Stomach (tissue), 4 donors: ENCODE measurements around the gene LRP1B.

Experiments used
- POLR2A ChIP-seq, 4 donors: fragments of 450-650 bp; IDR thresholded peaks; one replicate each; pipeline ENCODE4 v1.6.1; 2016; ENCODE audit warnings: antibody characterized with exemption in 4 of 4, control low read depth in 2 of 4, mild to moderate bottlenecking in 1 of 4, moderate library complexity in 1 of 4
- TF ChIP-seq, protein P1 (sequence below), 7 experiments: fragments of 450-650 bp in 4 of 7; fragments of 200-600 bp in 3 of 7; sonication (generic) in 3 of 7; IDR thresholded peaks; one replicate each; pipeline ENCODE4 v1.5.1; 2016 to 2019; ENCODE audit warnings: antibody characterized with exemption in 7 of 7, control low read depth in 2 of 7, mild to moderate bottlenecking in 1 of 7

DNA sequence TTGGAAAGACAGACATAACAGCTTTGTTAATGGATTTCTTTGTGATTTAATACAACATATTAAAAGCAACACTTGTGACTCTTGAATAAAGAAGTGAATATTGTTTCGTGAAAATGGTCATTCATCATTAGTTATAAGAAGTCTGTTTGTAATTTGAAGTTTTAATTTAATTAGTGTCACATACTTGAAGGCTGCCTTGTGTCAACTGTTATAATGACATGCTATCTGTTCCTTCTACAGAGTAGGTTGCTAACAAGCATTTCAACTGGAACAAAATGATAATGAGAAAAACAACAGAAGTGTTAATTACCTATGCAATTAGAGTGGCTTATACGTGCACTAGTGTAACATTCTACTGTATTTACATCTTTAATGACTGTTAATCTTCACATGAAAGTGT lies 624.7 kb downstream of the LRP1B start:
- TF ChIP-seq, protein P1, sequence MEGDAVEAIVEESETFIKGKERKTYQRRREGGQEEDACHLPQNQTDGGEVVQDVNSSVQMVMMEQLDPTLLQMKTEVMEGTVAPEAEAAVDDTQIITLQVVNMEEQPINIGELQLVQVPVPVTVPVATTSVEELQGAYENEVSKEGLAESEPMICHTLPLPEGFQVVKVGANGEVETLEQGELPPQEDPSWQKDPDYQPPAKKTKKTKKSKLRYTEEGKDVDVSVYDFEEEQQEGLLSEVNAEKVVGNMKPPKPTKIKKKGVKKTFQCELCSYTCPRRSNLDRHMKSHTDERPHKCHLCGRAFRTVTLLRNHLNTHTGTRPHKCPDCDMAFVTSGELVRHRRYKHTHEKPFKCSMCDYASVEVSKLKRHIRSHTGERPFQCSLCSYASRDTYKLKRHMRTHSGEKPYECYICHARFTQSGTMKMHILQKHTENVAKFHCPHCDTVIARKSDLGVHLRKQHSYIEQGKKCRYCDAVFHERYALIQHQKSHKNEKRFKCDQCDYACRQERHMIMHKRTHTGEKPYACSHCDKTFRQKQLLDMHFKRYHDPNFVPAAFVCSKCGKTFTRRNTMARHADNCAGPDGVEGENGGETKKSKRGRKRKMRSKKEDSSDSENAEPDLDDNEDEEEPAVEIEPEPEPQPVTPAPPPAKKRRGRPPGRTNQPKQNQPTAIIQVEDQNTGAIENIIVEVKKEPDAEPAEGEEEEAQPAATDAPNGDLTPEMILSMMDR (IDR thresholded peaks at IDR 0.05), result no peak
- TF ChIP-seq POLR2A (IDR thresholded peaks at IDR 0.05), result no peak
